NB4 (cell line): ENCODE data around the gene TEPSIN.

Source experiments
- DNase-seq: peaks from one replicate; pipeline ENCODE4 v3.0.0; 2010; ENCODE audit warnings: low read depth
- H3K4me3 ChIP-seq: one replicate; pipeline ENCODE4 v1.5.1; 2011; ENCODE audit warnings: mild to moderate bottlenecking, low read depth, low read length, moderate library complexity
- CTCF ChIP-seq: IDR thresholded peaks from one replicate; pipeline ENCODE4 v1.5.1; 2012; ENCODE audit warnings: low read depth, low read length
- MAX ChIP-seq: IDR thresholded peaks from 2 replicates; pipeline ENCODE4 v1.6.1; 2011; ENCODE audit warnings: low read depth, low read length
- MYC ChIP-seq: IDR thresholded peaks from 2 replicates; pipeline ENCODE4 v1.6.1; 2011; ENCODE audit warnings: low read depth, low read length
- POLR2A ChIP-seq: IDR thresholded peaks from 2 replicates; pipeline ENCODE4 v1.6.1; 2011; ENCODE audit warnings: mild to moderate bottlenecking; ENCODE audit not compliant: insufficient read length; ENCODE audit errors: extremely low read depth

The TEPSIN gene

GRCh38 chr17:81245024-81245664 lies 6.3 kb upstream of the TEPSIN start:
- TF ChIP-seq POLR2A (peak; percentile 12), MAX (no peak), MYC (no peak), CTCF (no peak)
- H3K4me3 ChIP-seq: no peak overlapping the region
- DNase-seq: no peak

- H3K4me3 ChIP-seq: no peak overlapping the region
- no peak for DNase-seq
Measured at GRCh38 chr17:81244358-81245023, 5.6 kb upstream of the TEPSIN start.

GRCh38 chr17:81243333-81243664 lies 4.4 kb upstream of the TEPSIN start:
- no peak overlapping the region for H3K4me3 ChIP-seq
- DNase-seq: no peak
- TF ChIP-seq MYC (no peak), CTCF (no peak), MAX (no peak), POLR2A (no peak)

More at GRCh38 chr17:81244358-81245023, 5.6 kb upstream of the TEPSIN start:
- TF ChIP-seq MYC: no peak
- no peak for TF ChIP-seq POLR2A
- TF ChIP-seq CTCF: no peak
- TF ChIP-seq MAX: no peak

DNA sequence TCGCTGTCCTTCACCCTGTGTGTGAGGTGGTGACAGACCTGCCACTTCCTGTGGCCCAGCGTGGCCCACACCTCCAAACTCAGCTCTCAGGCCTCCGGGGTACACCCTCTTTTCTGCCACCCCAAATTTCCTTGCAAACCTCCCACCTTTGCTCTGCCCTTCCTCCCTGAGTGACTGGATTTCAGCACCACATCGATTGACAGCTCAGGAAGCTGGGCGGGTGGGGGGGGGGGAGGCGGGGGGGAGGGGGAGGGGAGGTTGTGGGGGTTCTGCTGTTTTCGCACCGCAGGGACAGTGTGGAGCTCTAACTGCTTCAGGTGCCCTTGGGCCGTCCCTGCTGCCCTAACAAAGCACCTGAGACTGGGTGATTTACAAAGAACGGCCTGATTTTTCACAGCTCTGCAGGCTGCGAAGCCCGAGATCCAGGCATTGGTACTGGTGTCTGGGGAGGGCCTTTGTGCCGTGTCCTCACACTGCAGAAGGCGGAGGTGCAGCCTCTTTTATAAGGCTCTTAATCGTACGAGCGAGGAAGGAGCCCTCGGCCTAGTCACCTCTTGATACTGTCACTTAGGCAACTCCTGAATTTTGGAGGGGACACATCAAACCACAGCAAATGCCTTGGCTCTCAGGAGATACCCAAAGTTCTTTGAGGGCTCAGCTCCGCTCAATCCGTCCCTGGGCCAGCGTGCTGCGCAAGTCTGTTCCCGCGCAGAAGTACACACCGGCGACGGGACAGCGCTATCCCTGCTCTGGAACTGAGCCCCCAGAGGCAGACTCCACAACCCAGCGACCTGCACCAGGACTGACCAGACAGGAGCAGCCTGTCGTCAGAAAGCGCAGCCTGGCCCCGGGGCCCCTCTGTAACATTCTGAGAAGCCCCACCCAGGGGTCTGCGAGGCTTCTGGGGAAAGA lies 3.8 kb upstream of the TEPSIN start:
- H3K4me3 ChIP-seq: no peak overlapping the region
- peak; percentile 18 for DNase-seq
- TF ChIP-seq MAX (no peak), POLR2A (no peak), MYC (no peak), CTCF (no peak)

DNA sequence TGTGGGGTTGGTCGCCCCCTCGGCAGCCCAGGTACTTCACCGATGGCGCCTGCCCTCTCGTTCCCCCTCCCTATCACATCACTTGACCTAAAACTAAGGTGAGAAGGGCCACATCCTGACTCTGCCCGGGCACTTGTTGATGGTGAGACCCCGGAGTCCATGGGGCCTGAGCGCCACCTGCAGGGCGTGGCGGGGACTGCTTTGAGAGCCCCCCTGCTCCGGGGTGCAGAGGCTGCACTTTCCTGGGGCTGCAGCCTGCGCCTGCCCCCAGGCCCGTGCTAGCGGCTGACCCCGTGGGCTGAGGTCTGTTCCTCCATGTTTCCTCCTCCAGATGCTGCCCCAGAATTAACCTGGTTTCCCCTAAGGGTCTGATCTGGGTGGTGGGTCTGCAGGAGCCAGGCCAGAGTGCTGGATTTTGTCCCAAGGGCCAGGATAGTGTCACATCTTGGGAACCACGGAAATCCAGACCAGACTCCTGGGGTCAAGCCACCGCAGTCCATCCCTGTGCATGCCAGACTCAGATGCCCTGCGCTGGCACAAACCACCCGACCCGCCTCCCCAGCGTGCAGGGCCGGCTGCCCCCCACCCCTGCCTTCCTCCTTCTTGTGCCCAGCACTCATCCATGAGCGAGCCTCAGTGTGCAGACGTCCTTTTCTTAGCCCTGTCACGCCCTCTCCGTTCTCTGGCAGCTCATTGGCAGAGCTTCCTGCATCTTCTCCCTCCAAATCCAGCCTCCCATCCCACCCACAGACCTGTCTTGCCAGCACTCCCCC lies 3.0 kb upstream of the TEPSIN start:
- no peak for TF ChIP-seq MAX
- TF ChIP-seq CTCF: peak; percentile 80
- H3K4me3 ChIP-seq: no peak overlapping the region
- peak; percentile 73 for DNase-seq
